HEK293 (cell line): ENCODE data around the gene SOX3.

Experiments
- ZFP37 ChIP-seq: fragments of 450-650 bp; formaldehyde crosslinking; IDR thresholded peaks from 2 replicates; pipeline ENCODE4 v1.5.1; 2016; ENCODE audit warnings: missing biosample characterization, missing genetic modification characterization
- TF ChIP-seq, protein P1 (sequence below): fragments of 450-650 bp; formaldehyde crosslinking; IDR thresholded peaks from 2 replicates; pipeline ENCODE4 v1.5.1; 2016; ENCODE audit warnings: missing biosample characterization, missing genetic modification characterization

GRCh38 chrX:140492066-140492994 is 12.5 kb downstream of the SOX3 start:
- no peak for TF ChIP-seq ZFP37 (tag by site-specific recombination)
- TF ChIP-seq, protein P1, sequence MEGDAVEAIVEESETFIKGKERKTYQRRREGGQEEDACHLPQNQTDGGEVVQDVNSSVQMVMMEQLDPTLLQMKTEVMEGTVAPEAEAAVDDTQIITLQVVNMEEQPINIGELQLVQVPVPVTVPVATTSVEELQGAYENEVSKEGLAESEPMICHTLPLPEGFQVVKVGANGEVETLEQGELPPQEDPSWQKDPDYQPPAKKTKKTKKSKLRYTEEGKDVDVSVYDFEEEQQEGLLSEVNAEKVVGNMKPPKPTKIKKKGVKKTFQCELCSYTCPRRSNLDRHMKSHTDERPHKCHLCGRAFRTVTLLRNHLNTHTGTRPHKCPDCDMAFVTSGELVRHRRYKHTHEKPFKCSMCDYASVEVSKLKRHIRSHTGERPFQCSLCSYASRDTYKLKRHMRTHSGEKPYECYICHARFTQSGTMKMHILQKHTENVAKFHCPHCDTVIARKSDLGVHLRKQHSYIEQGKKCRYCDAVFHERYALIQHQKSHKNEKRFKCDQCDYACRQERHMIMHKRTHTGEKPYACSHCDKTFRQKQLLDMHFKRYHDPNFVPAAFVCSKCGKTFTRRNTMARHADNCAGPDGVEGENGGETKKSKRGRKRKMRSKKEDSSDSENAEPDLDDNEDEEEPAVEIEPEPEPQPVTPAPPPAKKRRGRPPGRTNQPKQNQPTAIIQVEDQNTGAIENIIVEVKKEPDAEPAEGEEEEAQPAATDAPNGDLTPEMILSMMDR (tag by site-specific recombination), result no peak
